ENCODE results near the gene PPP4C.

PPP4C gene

GRCh38 chr16:30104492-30104891 lies 28.7 kb downstream of the PPP4C start:
- DNase-seq (ENCODE audit: low read depth), result no peak

GRCh38 chr16:30108059-30108850 lies 32.5 kb downstream of the PPP4C start:
- TF ChIP-seq CTCF (conservative IDR thresholded peaks at IDR 0.05; ENCODE audit: low read depth, low read length), result no peak
- H3K4me3 ChIP-seq (ENCODE audit: low read length), result no peak overlapping the region
- DNase-seq (ENCODE audit: low read depth), result no peak

More at GRCh38 chr16:30104492-30104891, 28.7 kb downstream of the PPP4C start:
- TF ChIP-seq CTCF (conservative IDR thresholded peaks at IDR 0.05; ENCODE audit: low read depth, low read length), result no peak
- H3K4me3 ChIP-seq (ENCODE audit: low read length), result no peak overlapping the region

DNA sequence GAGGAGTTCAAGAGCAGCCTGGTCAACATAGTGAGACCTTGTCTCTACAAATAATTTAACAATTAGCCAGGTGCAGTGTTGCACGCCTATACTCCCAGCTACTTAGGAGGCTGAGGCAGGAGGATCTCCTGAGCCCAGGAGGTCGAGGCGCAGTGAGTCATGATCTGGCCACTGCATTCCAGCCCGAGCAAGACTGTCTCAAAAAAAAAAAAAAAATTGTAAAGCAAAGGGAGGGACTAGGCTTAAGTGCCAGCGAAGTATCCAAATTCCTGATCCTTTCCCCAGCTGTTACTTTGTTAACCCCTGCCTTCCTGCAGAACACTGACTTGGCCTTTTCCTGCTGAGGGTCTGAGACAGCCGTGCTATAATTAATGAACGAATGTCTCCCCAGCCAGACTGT lies 34.9 kb downstream of the PPP4C start:
- no peak for DNase-seq (ENCODE audit: low read depth)
- TF ChIP-seq CTCF (conservative IDR thresholded peaks at IDR 0.05; ENCODE audit: low read depth, low read length), result no peak
- H3K4me3 ChIP-seq (ENCODE audit: low read length), result no peak overlapping the region

- H3K4me3 ChIP-seq (ENCODE audit: low read length), result no peak overlapping the region
- DNase-seq (ENCODE audit: low read depth), result no peak
- TF ChIP-seq CTCF (conservative IDR thresholded peaks at IDR 0.05; ENCODE audit: low read depth, low read length), result peak; percentile 60
Observed at GRCh38 chr16:30112197-30113030, 36.6 kb downstream of the PPP4C start.

DNA sequence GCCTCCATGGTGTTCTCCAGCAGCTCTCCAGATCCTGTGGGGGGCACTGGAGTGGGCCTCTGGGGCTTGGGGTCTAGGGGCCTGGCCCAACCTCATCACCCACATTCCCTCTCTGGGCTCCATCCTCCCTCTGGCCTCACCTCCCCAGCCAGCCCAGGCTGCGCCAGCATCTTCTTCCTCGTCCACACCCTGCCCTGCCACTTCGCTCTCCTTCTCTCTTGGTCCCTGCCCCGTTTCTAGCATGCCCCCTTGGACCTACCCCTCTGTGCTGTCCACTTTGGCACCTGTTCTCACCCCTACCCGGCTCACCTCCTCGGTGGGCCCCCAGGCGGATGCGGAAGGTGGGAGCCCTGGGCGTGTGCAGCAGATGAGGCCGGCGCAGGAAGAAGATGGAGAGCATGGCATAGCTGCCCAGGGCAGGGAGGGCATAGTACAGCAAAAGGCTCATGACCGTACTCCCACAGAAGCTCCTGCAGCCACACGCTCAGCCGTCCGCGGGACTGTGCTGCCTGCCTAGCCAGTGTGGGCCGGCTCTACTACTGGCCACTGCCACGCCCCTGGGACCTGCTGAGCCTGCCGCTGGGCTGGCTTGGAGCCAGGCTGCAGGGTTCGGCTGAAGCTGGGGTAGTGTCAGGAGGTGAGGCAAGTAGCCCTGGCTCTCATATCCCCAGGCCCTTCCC lies 37.4 kb downstream of the PPP4C start, which contains the start of gene GDPD3:
TSS of gene GDPD3 (minus strand) at position 507 of the 680 bp plus-strand sequence. CDS start at position 448, 59 bp downstream.
- no peak for DNase-seq (ENCODE audit: low read depth)

More for the DNA sequence above, 37.4 kb downstream of the PPP4C start, which contains the start of gene GDPD3:
- TF ChIP-seq CTCF (conservative IDR thresholded peaks at IDR 0.05; ENCODE audit: low read depth, low read length), result no peak
- no peak within 1 kb of the TSS for H3K4me3 ChIP-seq (ENCODE audit: low read length)
